H1 (cell line): ENCODE data around the gene SIRT7. TPM values are rescaled to one million over a fixed set of nuclear protein-coding genes. Genes with fewer than 3 reads are reported as not detected.

Experiments
- CTCF ChIA-PET: fragments of 300-600 bp; sonication (Branson Sonifier 250); formaldehyde crosslinking; loops from one replicate; lab custom pipeline; 2021; ENCODE audit not compliant: partially characterized antibody; lab: Charles Lee
- POLR2A ChIA-PET: fragments of 300-600 bp; sonication (Branson Sonifier 250); formaldehyde crosslinking; loops from one replicate; lab custom pipeline; 2021; ENCODE audit warnings: inconsistent platforms; ENCODE audit not compliant: partially characterized antibody; lab: Charles Lee
- DNase-seq, 2 experiments: peaks; one replicate each; pipeline versions ENCODE4 v3.0.0 to v3.0.0-alpha.2; 2010 to 2022; ENCODE audit warnings: low spot score in 2 of 2, low read depth in 1 of 2, mixed read lengths in 1 of 2
- FAIRE-seq: peaks from 2 replicates; lab custom pipeline; 2011; peaks lifted over from hg19 to GRCh38; lab: Jason Lieb, UNC
- H2AFZ ChIP-seq: 2 replicates; pipeline ENCODE4 v1.8.1; 2012; ENCODE audit warnings: low read length, inconsistent platforms
- H2AK5ac ChIP-seq: 2 replicates; pipeline ENCODE4 v1.6.1; 2013; ENCODE audit warnings: low read depth, low read length
- H2BK120ac ChIP-seq: replicated peaks from 2 replicates; pipeline ENCODE3; 2013; ENCODE audit warnings: low read depth, low read length, inconsistent platforms
- H2BK12ac ChIP-seq: 2 replicates; pipeline ENCODE4 v1.6.1; 2013; ENCODE audit warnings: low read depth, low read length
- H2BK15ac ChIP-seq: 2 replicates; pipeline ENCODE4 v1.6.1; 2013; ENCODE audit warnings: low read length
- H2BK20ac ChIP-seq: 2 replicates; pipeline ENCODE4 v1.6.1; 2013; ENCODE audit warnings: low read length
- H2BK5ac ChIP-seq: 2 replicates; pipeline ENCODE4 v1.6.1; 2013; ENCODE audit warnings: low read depth, low read length
- H3K14ac ChIP-seq: 2 replicates; pipeline ENCODE4 v1.6.1; 2013; ENCODE audit warnings: inconsistent platforms; ENCODE audit not compliant: insufficient read length
- H3K18ac ChIP-seq: 2 replicates; pipeline ENCODE4 v1.6.1; 2013; ENCODE audit warnings: low read length; ENCODE audit errors: extremely low read depth
- H3K23ac ChIP-seq: 2 replicates; pipeline ENCODE4 v1.6.1; 2013; ENCODE audit warnings: inconsistent platforms; ENCODE audit not compliant: insufficient read length
- H3K23me2 ChIP-seq: 2 replicates; pipeline ENCODE4 v1.6.1; 2013; ENCODE audit warnings: low read depth, low read length
- H3K27ac ChIP-seq: 2 replicates; pipeline ENCODE4 v1.6.1; 2011; ENCODE audit warnings: low read depth, low read length, inconsistent platforms
- H3K27me3 ChIP-seq, 4 experiments: replicated peaks in 1 of 4; 1 replicate in 1 of 4; 2 replicates in 3 of 4; pipeline versions ENCODE4 v1.6.1 to v1.8.1; 2011 to 2013; ENCODE audit warnings: low read length in 3 of 4, mild to moderate bottlenecking in 3 of 4, inconsistent platforms in 2 of 4, mixed read lengths in 2 of 4, moderate library complexity in 1 of 4; ENCODE audit not compliant: control insufficient read depth in 3 of 4, insufficient read depth in 3 of 4; ENCODE audit errors: extremely low read depth in 1 of 4
- H3K36me3 ChIP-seq, 4 experiments: 2 replicates each; pipeline versions ENCODE4 v1.6.1 to v1.8.1; 2011 to 2013; ENCODE audit warnings: mild to moderate bottlenecking in 4 of 4, low read length in 3 of 4, moderate library complexity in 2 of 4, control low read depth in 1 of 4, inconsistent platforms in 1 of 4; ENCODE audit not compliant: insufficient read depth in 4 of 4, control insufficient read depth in 2 of 4
- H3K4ac ChIP-seq: replicated peaks from 2 replicates; pipeline ENCODE3; 2013; ENCODE audit warnings: low read length, low read depth, mixed read lengths, inconsistent platforms; ENCODE audit not compliant: insufficient read length
- H3K4me1 ChIP-seq, 4 experiments: replicated peaks in 1 of 4; 1 replicate in 1 of 4; 2 replicates in 3 of 4; pipeline versions ENCODE4 v1.6.1 to v1.8.1; 2011 to 2013; ENCODE audit warnings: low read length in 3 of 4, inconsistent platforms in 2 of 4, mixed read lengths in 1 of 4; ENCODE audit not compliant: insufficient read depth in 4 of 4, control insufficient read depth in 3 of 4
- H3K4me2 ChIP-seq, 2 experiments: 2 replicates each; pipeline versions ENCODE4 v1.6.1 to v1.8.1; 2011 to 2013; ENCODE audit warnings: low read depth in 2 of 2, low read length in 2 of 2, control low read depth in 1 of 2, inconsistent platforms in 1 of 2, mild to moderate bottlenecking in 1 of 2; ENCODE audit not compliant: insufficient read depth in 1 of 2
- H3K4me3 ChIP-seq, 4 experiments: fragments of 200-600, 300-600 bp in 1 of 4; sonication (generic), shearing (Covaris generic), sonication (Bioruptor Twin) in 1 of 4; 2 replicates each; pipeline versions ENCODE4 v1.5.1 to v1.8.1; 2011 to 2016; ENCODE audit warnings: low read length in 4 of 4, low read depth in 3 of 4, control low read depth in 2 of 4, inconsistent platforms in 2 of 4, mild to moderate bottlenecking in 2 of 4, mixed read lengths in 1 of 4, moderate library complexity in 1 of 4; ENCODE audit not compliant: insufficient read depth in 2 of 4; ENCODE audit errors: extremely low read depth in 1 of 4
- H3K56ac ChIP-seq: replicated peaks from 2 replicates; pipeline ENCODE3; 2013; ENCODE audit warnings: low read depth, mild to moderate bottlenecking, mixed read lengths, low read length, inconsistent platforms; ENCODE audit not compliant: insufficient read length
- H3K79me1 ChIP-seq: 2 replicates; pipeline ENCODE4 v1.6.1; 2013; ENCODE audit warnings: low read depth, low read length, control low read depth
- H3K79me2 ChIP-seq, 2 experiments: 2 replicates each; pipeline versions ENCODE4 v1.6.1 to v1.8.1; 2012 to 2013; ENCODE audit warnings: low read length in 2 of 2, mild to moderate bottlenecking in 2 of 2, inconsistent platforms in 1 of 2; ENCODE audit not compliant: insufficient read depth in 2 of 2, control insufficient read depth in 1 of 2
- H3K9ac ChIP-seq, 4 experiments: replicated peaks in 1 of 4; 1 replicate in 1 of 4; 2 replicates in 3 of 4; pipeline versions ENCODE4 v1.6.1 to v1.8.1; 2011 to 2013; ENCODE audit warnings: low read depth in 3 of 4, low read length in 3 of 4, control low read depth in 2 of 4, mild to moderate bottlenecking in 2 of 4, moderate library complexity in 2 of 4, inconsistent platforms in 1 of 4; ENCODE audit errors: extremely low read depth in 1 of 4
- H3K9me3 ChIP-seq, 2 experiments: 2 replicates each; pipeline versions ENCODE4 v1.6.1 to v1.8.1; 2012 to 2013; ENCODE audit warnings: mild to moderate bottlenecking in 2 of 2, moderate library complexity in 2 of 2, control low read depth in 1 of 2, inconsistent platforms in 1 of 2, low read depth in 1 of 2, low read length in 1 of 2, mixed read lengths in 1 of 2; ENCODE audit not compliant: insufficient read depth in 2 of 2
- H4K20me1 ChIP-seq, 2 experiments: replicated peaks in 1 of 2; 2 replicates each; pipeline versions ENCODE3 to v1.8.1; 2011 to 2013; ENCODE audit warnings: inconsistent platforms in 2 of 2, low read length in 2 of 2, mild to moderate bottlenecking in 1 of 2; ENCODE audit not compliant: insufficient read depth in 2 of 2, control insufficient read depth in 1 of 2
- H4K5ac ChIP-seq: 2 replicates; pipeline ENCODE4 v1.6.1; 2013; ENCODE audit warnings: low read length, low read depth, mixed read lengths, inconsistent platforms; ENCODE audit not compliant: insufficient read length
- H4K8ac ChIP-seq: 2 replicates; pipeline ENCODE4 v1.8.0; 2013; ENCODE audit warnings: mild to moderate bottlenecking, moderate library complexity, low read length, inconsistent platforms; ENCODE audit not compliant: insufficient read depth; ENCODE audit errors: extremely low read depth
- H4K91ac ChIP-seq: replicated peaks from 2 replicates; pipeline ENCODE3; 2013; ENCODE audit warnings: low read length, mixed read lengths, inconsistent platforms; ENCODE audit not compliant: insufficient read length
- BACH1 ChIP-seq: IDR thresholded peaks from 2 replicates; pipeline ENCODE4 v1.6.1; 2012; ENCODE audit warnings: low read length, improper control_type of control experiment
- MAFK ChIP-seq: IDR thresholded peaks from 2 replicates; pipeline ENCODE4 v1.6.1; 2012; ENCODE audit warnings: low read depth, mild to moderate bottlenecking, improper control_type of control experiment, low read length
- RBBP5 ChIP-seq: IDR thresholded peaks from 2 replicates; pipeline ENCODE4 v1.7.1; 2012; ENCODE audit warnings: low read depth, mild to moderate bottlenecking, inconsistent platforms, low read length, moderate library complexity, borderline replicate concordance
- WGBS, 2 experiments: shearing (Covaris generic) in 1 of 2; methylation state at CpG; one replicate each; pipeline versions ENCODE4 v1.1.6 to v1.1.7; 2013 to 2015; ENCODE audit warnings: low lambda C conversion rate in 2 of 2, mixed read lengths in 2 of 2, inconsistent platforms in 1 of 2, low coverage in 1 of 2, missing lambda C conversion rate in 1 of 2; ENCODE audit not compliant: insufficient replicate concordance in 2 of 2, insufficient coverage in 1 of 2, insufficient read length in 1 of 2; ENCODE audit errors: extremely low coverage in 1 of 2, missing lambda C conversion rate in 1 of 2; 5-methylcytosine and 5-hydroxymethylcytosine counted together
- polyA plus RNA-seq, 7 experiments: library from polyadenylated mRNA; depleted of rRNA in 3 of 7; stranded (reverse) in 5 of 7; unstranded in 2 of 7; fragments of >200 nt in 5 of 7; fragments of 200-250 nt in 2 of 7; gene quantifications; 1 replicate in 5 of 7; 2 replicates in 1 of 7; 4 replicates in 1 of 7; pipeline versions ENCODE4 v1.2.1 to v1.2.3, GENCODE V29; 2011 to 2013; ENCODE audit warnings: missing spikeins in 2 of 7, mixed read lengths in 2 of 7
- total RNA-seq: library from RNA; stranded (reverse); fragmentation: NEBNext Ultra II Directional; extraction: Animal tissue kit (Norgen Biotek cat#: 25700); gene quantifications from 2 replicates; pipeline ENCODE4 v1.2.1, GENCODE V29; 2021

Gene SIRT7
- total and polyA plus RNA-seq, 2 of the 8 experiments (the other 6 are each of a cell fraction or from before 2014, with no cell fraction given) = 5.8 to 16.6 TPM

- TF ChIP-seq MAFK = no peak
- no peak for TF ChIP-seq BACH1
- no peak for TF ChIP-seq RBBP5
- H3K27me3 ChIP-seq = peaks cover 0 to 4% (median 2%) of the 10 kb centered on the region in 4 experiments; a peak in 2 of 7 replicates
- H4K20me1 ChIP-seq = peaks cover 3 to 30% of the 10 kb centered on the region in 2 experiments
- ChIA-PET POLR2A (interaction anchor here (1.0 to 2.8 kb wide), 5 partner anchors 8 to 39 kb away, joined by 3 to 13 read pairs (median 4); partner anchors contain the start of gene SIRT7), CTCF (interaction anchor here (0.9 to 1.0 kb wide), 2 partner anchors 16 to 122 kb away, joined by 3 to 5 read pairs; no protein-coding TSS in a partner anchor)
- FAIRE-seq (no peak), DNase-seq (no peak)
- 93% methylated on average over 9 of the region's 11 CpGs; no CpG with 5 or more reads in 1 of the 2 experiments for WGBS, 2 experiments
- H3K4me3 ChIP-seq = no peak overlapping the region
- no peak overlapping the region for H2BK5ac ChIP-seq
- H3K14ac ChIP-seq = no peak overlapping the region
- no peak overlapping the region for H3K4ac ChIP-seq
- no peak overlapping the region for H4K5ac ChIP-seq
- no peak overlapping the region for H2BK12ac ChIP-seq
- no peaks in the 10 kb centered on the region for H3K9me3 ChIP-seq
- H3K18ac ChIP-seq = no peak overlapping the region
- H3K4me2 ChIP-seq = no peak overlapping the region
- H3K36me3 ChIP-seq = peaks cover 6 to 10% (median 8%) of the 10 kb centered on the region in 4 experiments
- H3K9ac ChIP-seq = no peak overlapping the region
- no peak overlapping the region for H2AK5ac ChIP-seq
- H3K23me2 ChIP-seq = peaks cover 6% of the 10 kb centered on the region; the same call in 1 of the 2 replicates
- peaks cover 0 to 10% (median 5%) of the 10 kb centered on the region in 4 experiments; a peak in 3 of 7 replicates for H3K4me1 ChIP-seq
- no peak overlapping the region for H2AFZ ChIP-seq
- no peak overlapping the region for H2BK20ac ChIP-seq
- no peak overlapping the region for H3K23ac ChIP-seq
- H3K27ac ChIP-seq = no peak overlapping the region
- no peak overlapping the region for H4K91ac ChIP-seq
- no peaks in the 10 kb centered on the region for H3K79me2 ChIP-seq
- no peak overlapping the region for H2BK15ac ChIP-seq
- no peak overlapping the region for H3K56ac ChIP-seq
- no peak overlapping the region for H2BK120ac ChIP-seq
- H3K79me1 ChIP-seq = peaks cover 2% of the 10 kb centered on the region; the same call in 1 of the 2 replicates
- no peak overlapping the region; the same call in 1 of the 2 replicates for H4K8ac ChIP-seq
Measured at GRCh38 chr17:81908793-81909192, 9.2 kb downstream of the SIRT7 start.
